Activated B cell treated with CpG ODN at 0.5 μM for 24 hours (primary cell): ENCODE measurements around the gene KDM4B. TPM values are rescaled to one million over a fixed set of nuclear protein-coding genes. Genes with fewer than 3 reads are reported as not detected.

Experiments
- ATAC-seq: fragments of 200-7000 bp; cut with Tn5 transposase; one replicate; pipeline ENCODE4 v1.10.0; 2021; ENCODE audit warnings: low read depth, mild to moderate bottlenecking, moderate library complexity
- CTCF ChIA-PET: fragments of 350-600 bp; sonication (Branson Sonifier 250); formaldehyde crosslinking; loops from one replicate; lab custom pipeline; 2021; ENCODE audit warnings: antibody characterized with exemption; lab: Charles Lee
- POLR2A ChIA-PET: fragments of 350-600 bp; sonication (Branson Sonifier 250); formaldehyde crosslinking; loops from one replicate; lab custom pipeline; 2021; ENCODE audit warnings: antibody characterized with exemption; lab: Charles Lee
- DNase-seq: peaks from one replicate; pipeline ENCODE4 v3.0.0; 2022
- H3K27ac Mint-ChIP-seq: one replicate; pipeline ENCODE4 v1.8.0; 2020; ENCODE audit warnings: mixed read lengths
- H3K27me3 Mint-ChIP-seq: one replicate; pipeline ENCODE4 v1.8.0; 2021; ENCODE audit warnings: mixed read lengths
- H3K36me3 Mint-ChIP-seq: one replicate; pipeline ENCODE4 v1.8.0; 2021; ENCODE audit warnings: low read depth, mixed read lengths
- H3K4me1 Mint-ChIP-seq: one replicate; pipeline ENCODE4 v1.8.0; 2021; ENCODE audit warnings: mixed read lengths
- H3K4me3 Mint-ChIP-seq: one replicate; pipeline ENCODE4 v1.8.0; 2020; ENCODE audit warnings: mild to moderate bottlenecking, mixed read lengths
- H3K9me3 Mint-ChIP-seq: one replicate; pipeline ENCODE4 v1.8.0; 2020; ENCODE audit warnings: mixed read lengths
- intact Hi-C: fragments of 100-400 bp; cut with micrococcal nuclease; formaldehyde crosslinking; loops from one replicate; pipeline ENCODE4 v1.15.1; 2024
- total RNA-seq: library from RNA; stranded (reverse); gene quantifications from 2 replicates; pipeline ENCODE4 v1.2.3, GENCODE V29; 2022
- TF ChIP-seq, protein P1 (sequence below): fragments of 200-600 bp; IDR thresholded peaks from one replicate; pipeline ENCODE4 v1.8.0; 2022; ENCODE audit warnings: antibody characterized with exemption, mild to moderate bottlenecking

The KDM4B gene
- total RNA-seq, 1 donor from 2014 or later: 88.9 TPM

DNA sequence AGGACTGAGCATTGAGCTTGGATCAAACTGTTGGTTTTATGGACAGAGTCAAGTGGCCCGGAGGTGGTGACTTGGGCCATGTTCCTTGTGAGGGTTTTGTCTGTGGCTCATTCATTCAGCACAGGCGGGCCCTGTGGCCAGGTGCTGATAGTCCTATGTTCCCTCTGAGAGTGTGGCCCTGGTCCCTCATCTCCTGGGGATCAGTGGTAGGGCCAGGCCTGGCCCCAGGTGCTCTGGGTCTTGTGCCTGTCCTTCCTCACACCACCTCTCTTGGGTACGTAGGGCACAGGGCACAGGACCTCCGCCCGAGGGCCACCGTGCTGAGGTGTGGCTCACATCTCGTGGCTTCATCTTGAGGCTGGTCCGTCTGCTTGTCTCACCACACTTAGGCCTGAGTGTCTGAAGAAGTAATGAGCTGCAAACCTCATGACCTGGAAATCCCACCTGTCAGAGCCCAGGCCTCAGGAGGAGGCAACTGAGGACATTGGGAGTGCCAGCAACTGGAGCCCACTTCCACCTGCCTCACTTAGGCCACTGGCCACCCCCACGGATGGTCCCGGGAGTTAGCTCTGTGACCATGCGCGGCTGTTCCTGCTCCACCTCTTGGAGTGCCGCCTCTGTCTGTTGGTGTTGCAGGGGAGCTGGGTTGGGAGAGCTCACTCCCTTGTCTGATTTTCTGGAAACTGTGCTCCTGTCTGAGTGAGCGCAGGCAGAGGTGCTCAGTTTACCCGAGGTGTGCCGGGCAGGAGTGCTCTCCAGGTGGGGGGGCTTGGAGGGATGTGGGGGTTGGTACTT, 53.4 kb downstream of the KDM4B start:
- Mint-ChIP-seq H3K27me3 (no peaks in the 10 kb centered on the region), H3K4me3 (no peak overlapping the region), H3K4me1 (peaks cover 3% of the 10 kb centered on the region), H3K27ac (no peak overlapping the region), H3K36me3 (peaks cover 10% of the 10 kb centered on the region), H3K9me3 (no peaks in the 10 kb centered on the region)
- ChIA-PET POLR2A (interaction anchor here (0.6 kb wide), 2 partner anchors 144 to 167 kb away, joined by 3 to 6 read pairs; no protein-coding TSS in a partner anchor), CTCF (interaction anchor here (0.7 kb wide), 1 partner anchor 125 kb away, joined by 3 read pairs; no protein-coding TSS in a partner anchor)
- intact Hi-C loops: no loop called here
- DNase-seq: no peak
- TF ChIP-seq, protein P1, sequence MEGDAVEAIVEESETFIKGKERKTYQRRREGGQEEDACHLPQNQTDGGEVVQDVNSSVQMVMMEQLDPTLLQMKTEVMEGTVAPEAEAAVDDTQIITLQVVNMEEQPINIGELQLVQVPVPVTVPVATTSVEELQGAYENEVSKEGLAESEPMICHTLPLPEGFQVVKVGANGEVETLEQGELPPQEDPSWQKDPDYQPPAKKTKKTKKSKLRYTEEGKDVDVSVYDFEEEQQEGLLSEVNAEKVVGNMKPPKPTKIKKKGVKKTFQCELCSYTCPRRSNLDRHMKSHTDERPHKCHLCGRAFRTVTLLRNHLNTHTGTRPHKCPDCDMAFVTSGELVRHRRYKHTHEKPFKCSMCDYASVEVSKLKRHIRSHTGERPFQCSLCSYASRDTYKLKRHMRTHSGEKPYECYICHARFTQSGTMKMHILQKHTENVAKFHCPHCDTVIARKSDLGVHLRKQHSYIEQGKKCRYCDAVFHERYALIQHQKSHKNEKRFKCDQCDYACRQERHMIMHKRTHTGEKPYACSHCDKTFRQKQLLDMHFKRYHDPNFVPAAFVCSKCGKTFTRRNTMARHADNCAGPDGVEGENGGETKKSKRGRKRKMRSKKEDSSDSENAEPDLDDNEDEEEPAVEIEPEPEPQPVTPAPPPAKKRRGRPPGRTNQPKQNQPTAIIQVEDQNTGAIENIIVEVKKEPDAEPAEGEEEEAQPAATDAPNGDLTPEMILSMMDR: no peak
- ATAC-seq: no peak

DNA sequence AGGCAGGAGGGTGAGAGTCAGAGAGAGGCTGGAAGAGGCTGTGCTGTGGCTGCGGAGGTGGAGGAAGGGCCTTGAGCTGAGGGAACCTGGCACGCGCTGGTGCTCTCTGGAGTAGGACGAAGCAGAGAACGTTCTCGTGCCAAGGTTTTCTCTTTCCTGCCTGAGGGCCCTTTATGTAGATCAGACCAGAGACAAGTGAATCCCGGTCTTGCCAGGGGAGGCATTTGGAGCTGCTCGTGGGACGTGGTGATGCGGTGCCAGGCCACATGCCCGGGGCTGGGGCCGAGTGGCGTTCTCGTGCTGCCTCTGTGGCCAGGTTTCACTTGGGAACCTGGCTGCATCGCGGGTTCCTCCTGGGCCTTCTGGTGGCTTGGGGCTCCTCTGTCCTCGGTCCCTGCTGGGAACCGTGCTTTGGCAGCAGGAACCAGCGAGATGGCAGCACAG, 54.2 kb downstream of the KDM4B start:
- Mint-ChIP-seq H3K27ac (no peak overlapping the region), H3K36me3 (peaks cover 6% of the 10 kb centered on the region), H3K4me3 (no peak overlapping the region), H3K27me3 (no peaks in the 10 kb centered on the region), H3K9me3 (no peaks in the 10 kb centered on the region), H3K4me1 (peaks cover 3% of the 10 kb centered on the region)
- intact Hi-C loops: no loop called here
- ChIA-PET CTCF (no interaction called here), POLR2A (no interaction called here)
- TF ChIP-seq, protein P1: no peak
- no peak for DNase-seq
- no peak for ATAC-seq

DNA sequence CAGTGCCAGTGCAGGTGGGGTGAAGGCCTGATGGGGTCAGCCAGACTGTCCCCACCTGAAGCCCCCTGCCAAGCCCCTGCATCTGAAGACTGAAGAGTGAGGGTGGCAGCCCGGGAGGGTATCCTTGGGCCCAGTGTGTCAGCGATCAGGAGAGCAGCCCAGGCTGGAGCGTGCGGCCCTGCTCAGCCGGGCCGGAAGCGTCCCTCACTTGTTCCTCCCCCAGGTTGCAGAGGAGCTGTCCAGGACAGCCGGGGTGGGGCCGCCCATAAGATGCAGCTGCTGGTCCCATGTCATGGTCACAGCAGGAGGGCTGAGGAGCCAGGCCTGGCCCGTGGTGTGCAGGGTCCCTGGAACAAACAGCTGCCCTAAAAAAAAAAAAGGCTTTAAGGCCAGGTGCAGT, 55.4 kb downstream of the KDM4B start:
- ChIA-PET CTCF (no interaction called here), POLR2A (no interaction called here)
- DNase-seq: no peak
- peaks cover 4% of the 10 kb centered on the region for H3K4me1 Mint-ChIP-seq
- TF ChIP-seq, protein P1: no peak
- no peaks in the 10 kb centered on the region for H3K9me3 Mint-ChIP-seq
- intact Hi-C loops: no loop called here
- H3K27ac Mint-ChIP-seq: no peak overlapping the region
- H3K27me3 Mint-ChIP-seq: no peaks in the 10 kb centered on the region
- H3K36me3 Mint-ChIP-seq: peaks cover 6% of the 10 kb centered on the region
- no peak for ATAC-seq
- H3K4me3 Mint-ChIP-seq: no peak overlapping the region

DNA sequence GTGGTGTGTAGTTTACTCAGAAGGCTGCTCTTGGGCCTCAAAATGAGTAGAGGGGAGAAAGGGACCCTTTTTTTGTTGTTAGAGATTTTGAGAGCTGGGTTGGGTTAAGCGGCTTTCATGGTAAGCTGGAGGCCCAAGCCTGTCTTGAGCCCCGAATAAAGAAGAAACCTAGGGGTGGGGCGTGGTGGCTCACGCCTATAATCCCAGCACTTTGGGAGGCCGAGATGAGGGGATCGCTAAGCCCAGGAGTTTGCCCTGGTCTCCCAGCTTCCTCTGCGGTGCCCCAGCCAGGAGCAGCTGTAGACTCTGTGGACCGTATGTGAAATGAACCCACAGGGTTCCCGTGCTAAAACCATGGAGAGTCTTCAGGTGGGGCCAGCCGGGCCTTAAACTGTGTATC, 56.1 kb downstream of the KDM4B start:
- Mint-ChIP-seq H3K4me1 (peaks cover 8% of the 10 kb centered on the region), H3K27me3 (no peaks in the 10 kb centered on the region), H3K36me3 (peaks cover 6% of the 10 kb centered on the region), H3K27ac (no peak overlapping the region), H3K4me3 (no peak overlapping the region), H3K9me3 (no peaks in the 10 kb centered on the region)
- TF ChIP-seq, protein P1: no peak
- intact Hi-C loops: no loop called here
- ChIA-PET CTCF (interaction anchor here (0.9 kb wide), 1 partner anchor 24 kb away, joined by 3 read pairs; no protein-coding TSS in a partner anchor), POLR2A (no interaction called here)
- DNase-seq (no peak), ATAC-seq (no peak)

DNA sequence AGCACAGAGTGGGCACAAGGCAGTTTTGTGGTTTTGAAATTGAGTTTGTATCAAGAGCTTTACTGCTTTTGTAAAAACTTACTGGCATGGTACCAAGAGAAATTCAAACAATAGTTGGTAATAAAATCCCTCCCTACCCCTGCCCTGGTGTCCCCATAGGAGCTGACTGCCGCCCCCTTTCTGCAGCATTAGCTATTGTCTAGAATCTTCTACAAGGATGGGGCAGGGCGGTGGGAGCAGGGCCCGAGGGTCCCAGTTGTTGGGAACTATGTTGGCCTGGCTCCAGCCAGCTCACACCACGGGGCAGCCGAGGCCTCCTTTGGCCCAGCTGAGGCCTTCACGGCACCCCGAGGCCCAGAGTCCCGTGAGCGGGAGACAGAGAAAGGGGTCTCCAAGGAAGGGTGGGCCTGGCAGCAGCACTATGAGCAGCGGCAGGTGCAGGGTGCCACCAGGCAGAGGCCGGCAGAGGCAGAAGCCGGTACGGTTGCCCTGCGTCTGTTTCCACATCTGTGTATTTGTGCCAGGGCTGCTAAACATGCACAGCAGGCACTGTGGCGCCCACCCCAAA, 57.9 kb downstream of the KDM4B start:
- POLR2A ChIA-PET: interaction anchor here (0.7 kb wide), 1 partner anchor 250 kb away, joined by 4 read pairs; no protein-coding TSS in a partner anchor
- H3K27ac Mint-ChIP-seq: no peak overlapping the region

More for the DNA sequence above, 57.9 kb downstream of the KDM4B start:
- ATAC-seq (no peak), DNase-seq (no peak)
- CTCF ChIA-PET: no interaction called here
- no peaks in the 10 kb centered on the region for H3K9me3 Mint-ChIP-seq
- peaks cover 3% of the 10 kb centered on the region for H3K36me3 Mint-ChIP-seq
- H3K4me1 Mint-ChIP-seq: peaks cover 20% of the 10 kb centered on the region
- intact Hi-C loops: no loop called here
- no peaks in the 10 kb centered on the region for H3K27me3 Mint-ChIP-seq
- H3K4me3 Mint-ChIP-seq: no peak overlapping the region
- TF ChIP-seq, protein P1: no peak
